Non-pigmented ciliary epithelial cell (primary cell): ENCODE measurements around the gene CARD9.
A peak's percentile ranks its signal among the peaks of the same experiment; 100 is the strongest.
"Not testable (repeated sequence)": the region's sequence is repeated elsewhere in the genome, so short reads cannot be mapped to it uniquely, and the experiment has no call there.

Experiments used
- DNase-seq: peaks from one replicate; pipeline ENCODE4 v3.0.0-alpha.2; 2010; ENCODE audit warnings: low read depth

CARD9 gene, protein sequence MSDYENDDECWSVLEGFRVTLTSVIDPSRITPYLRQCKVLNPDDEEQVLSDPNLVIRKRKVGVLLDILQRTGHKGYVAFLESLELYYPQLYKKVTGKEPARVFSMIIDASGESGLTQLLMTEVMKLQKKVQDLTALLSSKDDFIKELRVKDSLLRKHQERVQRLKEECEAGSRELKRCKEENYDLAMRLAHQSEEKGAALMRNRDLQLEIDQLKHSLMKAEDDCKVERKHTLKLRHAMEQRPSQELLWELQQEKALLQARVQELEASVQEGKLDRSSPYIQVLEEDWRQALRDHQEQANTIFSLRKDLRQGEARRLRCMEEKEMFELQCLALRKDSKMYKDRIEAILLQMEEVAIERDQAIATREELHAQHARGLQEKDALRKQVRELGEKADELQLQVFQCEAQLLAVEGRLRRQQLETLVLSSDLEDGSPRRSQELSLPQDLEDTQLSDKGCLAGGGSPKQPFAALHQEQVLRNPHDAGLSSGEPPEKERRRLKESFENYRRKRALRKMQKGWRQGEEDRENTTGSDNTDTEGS

DNA sequence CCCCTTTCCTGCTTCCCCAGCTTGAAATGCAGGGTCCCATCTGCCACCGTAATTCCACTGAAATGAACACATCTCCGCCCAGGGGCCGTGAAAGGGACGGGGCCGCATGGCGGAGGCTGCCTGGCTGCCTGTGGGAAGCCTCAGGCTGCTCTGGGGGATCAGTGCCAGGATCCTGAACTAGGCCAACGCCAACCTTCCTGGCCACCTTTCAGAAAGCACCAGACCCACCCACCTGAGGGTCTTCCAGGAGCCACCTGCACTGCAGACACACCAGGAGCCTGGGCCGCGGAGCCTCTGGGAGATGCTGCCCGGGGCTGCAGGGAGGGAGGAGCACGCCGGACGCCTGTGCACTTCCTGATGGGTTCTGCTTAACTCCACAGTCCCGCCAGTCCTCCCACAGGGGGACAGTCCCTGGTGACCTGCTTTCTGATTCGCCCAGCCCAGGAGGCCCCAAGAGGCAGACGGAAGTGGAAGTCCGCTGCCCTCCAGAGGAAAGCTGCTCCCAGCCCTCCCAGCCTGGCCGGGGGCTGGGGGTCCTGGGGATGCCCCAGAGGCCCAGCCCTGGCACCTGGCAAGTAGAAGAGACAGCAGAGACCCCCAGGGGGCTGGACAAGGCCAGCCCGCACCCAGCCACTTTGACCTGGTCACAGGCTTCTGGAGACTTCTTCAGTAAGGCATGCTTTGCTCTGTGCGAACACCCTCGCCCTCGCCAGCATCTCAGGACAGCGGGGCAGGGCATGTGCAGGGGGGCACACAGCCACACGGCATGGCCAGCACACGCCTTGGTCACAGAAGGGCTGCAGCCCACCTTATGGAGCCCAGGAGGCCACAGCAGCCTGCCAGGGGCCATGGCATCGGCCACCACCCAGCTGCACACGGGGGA lies at the start of gene CARD9:
Gene CARD9 (minus strand): TSS at position 370 of the 883 bp plus-strand sequence. CDS start 1,591 bp downstream, outside the sequence.
- no peak for DNase-seq

DNA sequence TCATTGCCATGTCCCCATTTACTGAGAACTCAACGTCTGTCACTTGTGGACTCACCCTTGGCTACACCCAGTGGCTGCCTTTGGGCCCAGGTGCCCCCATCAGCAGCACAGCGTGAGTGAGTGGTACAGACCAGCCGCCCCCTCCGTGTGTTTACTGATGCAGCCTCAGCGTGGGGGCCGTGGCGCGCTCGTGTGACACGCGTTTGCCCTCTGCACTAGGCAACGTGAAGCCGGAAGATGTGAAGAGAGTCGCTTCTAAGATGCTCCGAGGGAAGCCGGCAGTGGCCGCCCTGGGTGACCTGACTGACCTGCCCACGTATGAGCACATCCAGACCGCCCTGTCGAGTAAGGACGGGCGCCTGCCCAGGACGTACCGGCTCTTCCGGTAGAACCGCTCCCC lies 49.4 kb upstream of the CARD9 start:
- no peak for DNase-seq

DNA sequence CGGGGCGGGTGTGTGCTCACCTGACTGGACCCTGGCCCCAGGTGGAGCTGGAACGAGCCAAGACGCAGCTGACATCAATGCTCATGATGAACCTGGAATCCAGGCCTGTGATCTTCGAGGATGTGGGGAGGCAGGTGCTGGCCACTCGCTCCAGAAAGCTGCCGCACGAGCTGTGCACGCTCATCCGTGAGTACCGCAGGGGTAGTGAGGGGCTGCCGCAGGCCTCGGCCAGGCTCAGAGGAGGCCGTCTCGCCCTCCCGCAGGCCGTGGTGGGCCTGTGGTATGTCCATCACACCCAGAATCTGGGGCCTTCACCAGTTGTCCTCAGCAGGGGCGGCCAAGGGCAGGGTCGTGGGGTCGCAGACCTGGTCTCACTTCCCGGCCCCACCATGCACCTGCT lies 48.3 kb upstream of the CARD9 start:
- DNase-seq, result no peak

DNA sequence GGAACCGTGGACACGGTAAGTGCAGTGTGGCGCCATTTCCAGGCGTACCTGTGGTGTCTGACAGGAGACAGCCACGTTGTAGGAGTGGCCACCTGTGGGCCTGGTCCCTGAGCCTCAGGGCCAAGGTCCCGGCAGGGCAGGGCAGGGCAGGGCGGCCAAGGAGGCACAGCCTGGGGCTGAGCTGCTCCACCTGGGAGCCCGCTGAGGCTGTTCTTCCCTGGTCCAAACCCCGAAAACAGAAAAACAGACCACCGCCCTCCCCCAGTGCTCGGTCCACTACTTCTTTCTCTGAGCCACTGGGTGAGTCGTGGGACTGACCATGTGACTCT lies 45.6 kb upstream of the CARD9 start:
- DNase-seq, result no peak

DNA sequence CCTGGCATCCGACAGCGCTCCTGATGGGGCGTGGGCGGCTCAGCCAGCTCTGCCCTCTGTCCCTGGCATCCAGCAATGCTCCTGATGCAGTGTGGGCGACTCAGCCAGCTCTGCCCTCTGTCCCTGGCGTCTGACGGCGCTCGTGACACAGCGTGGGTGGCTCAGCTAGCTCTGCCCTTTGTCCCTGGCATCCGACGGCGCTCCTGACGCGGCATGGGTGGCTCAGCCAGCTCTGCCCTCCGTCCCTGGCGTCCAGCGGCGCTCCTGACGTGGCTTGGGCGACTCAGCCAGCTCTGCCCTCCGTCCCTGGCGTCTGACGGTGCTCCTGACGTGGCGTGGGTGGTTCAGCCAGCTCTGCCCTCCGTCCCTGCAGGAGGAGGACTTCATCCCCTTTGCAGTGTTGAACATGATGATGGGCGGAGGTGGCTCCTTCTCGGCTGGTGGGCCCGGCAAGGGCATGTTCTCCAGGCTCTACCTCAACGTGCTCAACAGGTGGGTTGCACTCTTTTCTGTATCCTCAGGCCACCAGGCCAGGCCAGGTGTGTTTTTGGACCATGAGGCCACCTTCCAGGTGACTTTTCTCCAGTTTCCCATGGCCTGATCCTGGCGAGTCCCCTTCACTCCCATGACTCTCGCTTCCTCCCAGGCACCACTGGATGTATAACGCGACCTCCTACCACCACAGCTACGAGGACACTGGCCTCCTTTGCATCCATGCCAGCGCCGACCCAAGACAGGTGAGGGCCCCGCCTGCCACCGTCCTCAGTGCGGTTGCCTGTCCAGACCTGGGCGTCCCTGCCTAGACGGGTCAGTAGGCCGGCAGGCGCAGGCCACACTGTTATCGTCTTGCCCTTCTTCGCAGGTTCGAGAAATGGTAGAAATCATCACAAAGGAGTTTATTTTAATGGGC lies 45.0 kb upstream of the CARD9 start:
- DNase-seq, result no peak

DNA sequence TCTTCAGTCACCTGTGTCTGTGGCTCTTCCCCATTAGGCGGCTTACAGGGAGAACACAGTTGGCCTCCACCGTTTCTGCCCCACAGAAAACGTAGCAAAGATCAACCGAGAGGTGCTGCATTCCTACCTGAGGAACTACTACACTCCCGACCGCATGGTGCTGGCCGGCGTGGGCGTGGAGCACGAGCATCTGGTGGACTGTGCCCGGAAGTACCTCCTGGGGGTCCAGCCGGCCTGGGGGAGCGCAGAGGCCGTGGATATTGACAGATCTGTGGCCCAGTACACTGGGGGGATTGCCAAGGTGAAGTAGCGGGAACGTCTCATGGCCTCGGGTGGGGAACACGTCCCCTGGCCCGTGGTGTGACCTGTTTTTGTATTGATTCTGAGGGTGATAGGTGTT lies 43.4 kb upstream of the CARD9 start:
- DNase-seq, result no peak

DNA sequence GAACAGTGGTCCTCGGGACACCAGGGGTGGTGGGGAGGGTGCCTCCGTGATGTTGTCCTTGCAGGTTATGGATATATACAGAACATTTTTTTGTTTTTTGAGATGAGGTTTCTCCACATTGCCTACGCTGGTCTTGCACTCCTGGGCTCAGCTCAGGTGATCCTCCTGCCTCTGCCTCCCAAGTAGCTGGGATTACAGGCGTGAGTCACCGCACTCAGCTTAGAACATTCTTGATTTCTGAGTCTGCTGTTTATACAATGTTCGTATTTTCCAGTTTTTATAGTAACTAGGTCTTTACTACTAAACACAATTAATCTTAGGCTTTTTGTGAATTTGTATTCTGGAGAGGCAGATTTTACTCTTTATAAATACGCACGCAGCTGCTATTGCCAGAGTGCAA lies 43.0 kb upstream of the CARD9 start:
- DNase-seq, result no peak

DNA sequence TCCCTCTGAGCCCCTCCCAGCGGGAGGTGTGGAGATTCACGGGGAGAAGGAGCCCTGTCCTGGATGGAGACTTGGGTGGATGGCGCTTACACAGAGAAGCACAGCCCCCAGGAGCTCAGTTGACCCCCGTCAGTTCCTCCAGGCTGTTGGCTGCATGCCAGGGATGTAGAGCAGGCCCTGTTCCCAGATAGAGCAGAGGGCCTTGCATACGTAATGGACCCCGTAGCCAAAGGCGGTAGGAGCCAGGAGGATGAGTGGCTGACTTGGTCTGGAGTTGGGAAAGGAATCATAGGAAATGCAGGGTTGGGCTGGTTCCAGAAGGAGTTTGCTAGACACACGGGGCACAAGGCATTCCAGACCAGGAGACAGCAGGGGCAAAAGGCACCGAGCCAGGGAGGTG lies 39.5 kb upstream of the CARD9 start:
- no peak for DNase-seq

DNA sequence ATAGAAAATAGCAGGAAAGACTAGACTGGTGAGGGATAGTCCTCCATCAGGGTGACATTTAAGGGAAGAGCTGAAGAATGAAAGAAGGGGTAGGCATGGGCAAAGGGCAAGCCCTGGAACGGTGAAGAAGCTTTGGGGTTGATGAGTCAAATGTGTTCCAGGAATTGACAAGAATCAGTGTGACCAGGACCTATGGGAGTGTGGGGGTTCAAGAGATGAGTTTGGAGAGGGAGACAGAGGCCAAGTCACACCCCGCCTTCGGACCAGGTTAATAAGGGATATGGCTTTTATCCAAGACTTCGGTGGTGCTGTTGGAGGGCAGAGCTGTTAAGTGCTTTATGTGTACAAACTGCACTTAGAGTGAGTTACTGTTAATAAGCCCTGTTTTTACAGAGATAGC lies 37.9 kb upstream of the CARD9 start:
- DNase-seq, result no peak

DNA sequence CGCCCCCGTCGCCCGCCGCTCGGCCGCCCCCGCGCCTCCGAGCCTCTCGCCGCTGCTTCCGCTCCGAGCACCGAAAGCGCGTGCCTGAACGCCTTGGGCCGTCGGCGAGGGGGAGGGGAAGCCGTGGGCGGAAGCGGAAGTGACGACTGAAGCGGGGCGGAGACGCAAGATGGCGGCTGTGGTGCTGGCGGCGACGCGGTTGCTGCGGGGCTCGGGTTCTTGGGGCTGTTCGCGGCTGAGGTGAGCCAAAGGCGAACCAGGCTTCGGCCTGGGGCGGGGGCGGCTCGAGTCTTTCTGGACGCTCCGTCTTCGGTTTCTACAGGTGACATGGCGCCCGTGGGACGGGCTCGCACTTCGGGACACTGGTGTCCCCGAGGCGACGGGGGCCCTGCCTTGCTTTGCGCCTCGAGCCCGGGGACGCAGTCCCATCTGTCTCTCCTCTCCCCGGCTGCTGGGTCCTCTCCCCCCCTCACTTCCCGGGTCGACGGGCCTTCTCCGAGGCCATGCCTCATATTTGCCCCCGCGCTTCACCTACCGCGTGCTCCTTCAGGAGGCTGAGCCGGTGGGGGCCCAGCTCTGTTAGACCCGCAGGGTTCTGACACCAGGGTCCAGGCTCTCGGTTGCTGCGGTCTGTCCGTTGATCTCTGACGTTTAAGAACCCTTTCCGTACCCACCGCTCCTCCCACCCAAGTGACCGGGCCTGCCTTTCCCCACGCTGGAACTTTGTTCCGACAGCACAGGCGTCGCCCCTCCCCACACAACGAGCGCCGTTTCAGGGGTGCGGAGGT lies 37.2 kb upstream of the CARD9 start, which contains the start of the genes ENTR1 and PMPCA:
Gene ENTR1 (minus strand): TSS at position 115 of the 788 bp plus-strand sequence. CDS start 217 bp downstream, outside the sequence.
Gene PMPCA (plus strand): TSS at position 159 of the 788 bp plus-strand sequence. CDS start 11 bp downstream, at position 170.
- DNase-seq, result peak; percentile 32

DNA sequence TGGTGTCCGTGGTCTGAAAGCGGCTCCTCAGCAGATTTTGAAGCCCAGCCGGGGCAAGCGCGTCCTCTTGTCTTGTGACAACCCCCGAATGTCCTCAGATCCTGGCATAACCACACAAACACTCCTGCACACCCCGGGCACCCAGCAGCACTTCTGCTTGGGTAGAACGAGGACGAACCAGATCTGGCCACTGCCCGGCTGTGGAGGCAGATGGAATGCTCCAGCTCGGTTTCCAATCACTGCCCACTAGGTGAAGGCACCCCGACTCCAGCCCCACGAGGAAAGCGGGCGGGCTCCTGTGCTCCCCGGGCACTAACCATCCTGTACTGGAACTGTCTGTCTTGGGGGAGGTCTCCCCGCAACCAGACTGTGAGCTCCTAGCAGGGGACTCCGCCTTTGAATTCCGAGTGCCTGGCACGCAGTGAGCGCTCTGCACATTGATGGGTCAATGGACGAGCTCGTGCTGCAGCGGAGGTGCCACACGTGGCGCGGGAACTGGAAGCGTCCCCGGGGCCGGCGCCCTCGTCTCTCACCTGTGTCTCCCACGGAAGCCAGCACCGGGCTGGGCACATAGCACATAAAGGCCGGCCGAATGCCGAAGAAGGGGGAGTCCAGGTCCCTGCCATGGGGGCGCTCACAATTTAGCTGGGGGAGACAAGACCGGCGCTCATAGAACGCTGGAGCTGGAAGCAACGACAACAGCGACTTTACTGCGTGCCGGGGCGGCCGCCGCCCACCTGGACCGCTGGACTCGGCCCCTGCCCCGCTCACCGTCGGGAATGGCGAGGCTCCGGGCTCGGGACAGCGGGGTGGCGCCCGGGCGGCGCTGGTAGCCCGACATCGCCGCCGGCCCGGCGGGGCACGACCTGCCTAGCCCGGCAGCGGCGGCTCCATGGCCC lies 36.3 kb upstream of the CARD9 start:
- no peak for DNase-seq

DNA sequence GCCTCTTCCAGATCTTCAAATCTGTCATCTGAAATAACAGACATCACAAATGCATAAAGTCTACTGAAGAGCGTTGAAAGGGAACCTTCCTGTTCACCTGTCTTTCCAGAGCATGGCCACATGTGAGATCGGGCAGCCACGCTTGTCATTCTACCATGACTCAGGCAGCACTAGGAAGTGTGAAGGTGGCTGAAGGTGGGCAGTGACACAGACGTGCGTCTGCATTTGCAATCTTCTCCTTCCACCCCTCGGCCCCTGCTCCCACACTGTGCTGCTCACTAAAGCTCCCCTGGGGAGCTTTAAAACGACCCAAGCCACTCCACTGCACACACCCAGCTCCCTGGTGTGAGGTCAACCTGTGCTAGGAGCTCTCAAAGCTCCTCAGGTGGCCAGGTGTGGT lies 34.4 kb upstream of the CARD9 start:
- no peak for DNase-seq

DNA sequence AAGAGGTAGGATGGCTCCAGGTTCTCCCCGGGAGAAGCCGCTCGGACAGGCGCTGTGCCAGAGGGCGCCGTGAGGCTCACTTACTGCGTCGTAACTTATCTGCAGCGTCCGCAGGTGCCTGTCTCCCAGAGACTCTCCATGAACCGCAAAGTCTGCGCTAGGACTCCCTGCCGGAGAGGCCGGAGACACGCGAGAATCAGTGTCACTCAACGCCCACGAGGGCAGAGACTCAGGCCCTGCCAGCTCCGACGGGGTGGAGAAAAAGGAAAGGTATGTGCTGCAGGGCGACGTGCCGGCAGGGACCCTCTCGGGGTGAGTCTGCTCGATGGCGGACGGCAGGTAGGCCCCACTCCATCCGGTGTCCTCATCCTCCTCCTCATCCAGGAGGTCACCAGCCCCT lies 33.6 kb upstream of the CARD9 start:
- DNase-seq, result not testable (repeated sequence)

DNA sequence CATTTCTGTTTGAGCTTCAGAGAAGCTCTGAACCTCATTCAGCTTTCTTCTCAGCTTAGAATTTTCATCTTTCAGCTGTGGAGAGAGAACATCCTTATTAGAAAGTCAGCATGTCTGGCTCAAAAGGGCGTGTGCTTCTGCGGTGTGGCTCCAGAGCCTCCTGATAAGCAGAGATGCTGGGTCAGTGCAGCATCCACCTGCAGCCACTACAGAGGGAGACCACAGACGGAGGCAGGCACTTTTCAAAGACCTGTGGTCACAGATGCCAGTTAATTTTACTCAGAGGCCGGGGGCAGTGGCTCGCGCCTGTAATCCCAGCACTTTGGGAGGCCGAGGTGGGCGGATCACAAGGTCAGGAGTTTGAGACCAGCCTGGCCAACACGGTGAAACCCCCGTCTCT lies 32.4 kb upstream of the CARD9 start:
- DNase-seq, result not testable (repeated sequence)

DNA sequence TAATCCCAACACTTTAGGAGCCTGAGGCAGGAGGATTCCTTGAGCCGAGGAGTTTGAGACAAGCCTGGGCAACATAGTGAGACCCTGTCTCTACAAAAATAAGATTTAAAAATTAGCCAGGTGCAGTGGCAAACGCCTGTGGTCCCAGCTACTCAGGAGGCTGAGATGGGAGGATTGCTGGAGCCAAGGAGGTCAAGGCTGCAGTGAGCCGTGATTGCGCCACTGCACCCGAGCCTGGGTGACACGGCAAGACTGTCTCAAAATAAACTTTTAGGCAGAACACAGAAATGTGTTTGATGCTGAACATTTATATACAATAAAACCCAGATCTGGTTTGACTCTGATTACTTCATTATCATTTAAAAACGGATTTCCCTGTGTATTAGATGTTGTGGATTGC lies 32.0 kb upstream of the CARD9 start:
- DNase-seq, result no peak

DNA sequence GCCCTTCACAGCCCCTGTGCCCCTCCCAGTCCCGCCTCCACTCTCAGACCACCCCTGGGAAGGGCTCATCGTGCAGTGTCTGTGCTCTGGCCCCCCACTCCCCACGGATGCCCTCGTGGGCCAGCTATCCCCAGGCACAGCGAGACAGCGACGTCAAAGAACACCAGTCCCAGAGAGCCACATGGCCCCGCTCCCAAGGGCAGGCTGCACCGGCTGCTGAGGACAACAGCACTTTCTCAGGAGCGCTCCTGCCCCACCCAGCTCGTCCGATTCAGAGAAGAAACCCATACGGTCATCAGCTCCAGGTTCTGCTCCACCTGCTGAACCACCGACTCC lies 31.3 kb upstream of the CARD9 start:
- no peak for DNase-seq

DNA sequence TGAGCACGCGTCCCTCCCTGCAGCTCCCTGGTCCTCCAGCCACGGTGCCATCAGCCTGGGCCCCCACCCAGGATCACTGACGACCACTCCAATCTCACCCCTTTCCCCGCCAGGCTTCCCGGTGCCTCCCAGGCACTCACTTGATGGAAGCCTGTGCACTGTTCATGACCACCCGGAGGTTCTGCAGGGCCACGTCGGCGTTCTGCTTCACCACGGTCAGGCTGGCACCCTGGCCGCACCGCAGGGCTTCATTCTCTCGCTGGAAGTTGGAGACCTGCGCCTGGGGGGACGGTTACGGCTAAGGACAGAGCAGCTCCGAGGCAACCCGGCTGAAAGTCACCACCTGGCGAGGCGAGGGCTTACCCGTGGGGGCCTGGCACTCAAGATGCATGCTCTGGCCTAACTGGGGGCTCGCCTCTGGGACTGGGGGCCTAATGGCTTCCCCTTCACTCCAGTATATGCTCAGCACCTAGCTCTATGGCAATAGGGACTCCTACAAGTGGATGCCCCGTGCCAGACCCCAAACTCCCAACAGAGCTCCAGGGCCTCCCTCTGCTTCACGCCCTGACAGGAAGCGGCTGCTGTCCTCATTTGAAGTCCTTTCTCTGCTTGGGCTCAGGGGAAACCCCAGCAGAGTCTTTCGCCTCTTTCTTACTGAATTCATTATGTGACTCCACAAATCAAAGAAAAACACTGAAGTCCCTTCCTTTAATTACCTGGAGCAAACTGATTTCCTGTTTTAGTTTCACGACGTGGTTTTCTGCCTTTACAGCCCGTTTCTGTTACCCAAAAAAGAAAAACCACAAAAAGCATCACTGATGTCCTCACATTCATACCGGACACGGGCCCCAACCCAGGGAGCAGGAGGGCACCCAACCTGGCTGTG lies 30.7 kb upstream of the CARD9 start:
- no peak for DNase-seq

DNA sequence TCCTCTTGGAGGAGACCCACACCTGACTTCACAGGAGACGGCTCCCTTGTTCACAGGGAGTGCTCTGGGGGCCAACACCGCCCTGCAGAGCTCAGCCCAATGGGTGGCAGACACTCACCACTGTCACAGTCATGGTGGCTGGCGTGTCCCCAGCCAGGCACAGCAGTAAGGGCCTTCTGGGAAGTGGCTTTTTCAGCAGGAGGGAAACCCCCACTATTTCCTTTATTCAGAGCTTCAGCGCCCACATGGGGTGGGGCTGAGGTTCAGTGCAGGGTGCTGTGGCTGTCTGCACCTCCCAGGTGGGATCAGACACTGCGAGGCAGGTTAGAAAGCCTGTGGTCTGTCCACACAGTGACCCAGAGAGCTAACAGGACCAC lies 30.1 kb upstream of the CARD9 start:
- DNase-seq, result no peak

DNA sequence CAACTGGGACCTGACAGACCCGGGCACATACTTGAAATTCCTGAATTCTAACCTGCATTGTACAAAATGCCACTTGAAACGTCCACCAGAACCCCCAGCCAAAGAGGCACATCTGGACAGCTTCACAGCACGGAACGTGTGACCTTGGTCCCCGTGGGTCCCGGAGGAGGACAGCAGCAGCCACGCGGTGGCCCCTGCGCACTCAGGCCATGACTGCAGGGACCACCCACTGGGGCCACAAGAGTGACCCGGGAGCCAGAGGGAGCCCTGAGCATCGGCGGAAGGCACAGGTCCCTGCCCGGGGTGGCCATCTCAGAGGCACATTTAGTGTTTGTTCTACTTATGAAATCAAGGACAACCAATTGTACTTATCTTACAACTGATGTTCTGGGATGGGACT lies 28.6 kb upstream of the CARD9 start:
- no peak for DNase-seq
